ENCODE measurements around the gene ITPRIP.

DNA sequence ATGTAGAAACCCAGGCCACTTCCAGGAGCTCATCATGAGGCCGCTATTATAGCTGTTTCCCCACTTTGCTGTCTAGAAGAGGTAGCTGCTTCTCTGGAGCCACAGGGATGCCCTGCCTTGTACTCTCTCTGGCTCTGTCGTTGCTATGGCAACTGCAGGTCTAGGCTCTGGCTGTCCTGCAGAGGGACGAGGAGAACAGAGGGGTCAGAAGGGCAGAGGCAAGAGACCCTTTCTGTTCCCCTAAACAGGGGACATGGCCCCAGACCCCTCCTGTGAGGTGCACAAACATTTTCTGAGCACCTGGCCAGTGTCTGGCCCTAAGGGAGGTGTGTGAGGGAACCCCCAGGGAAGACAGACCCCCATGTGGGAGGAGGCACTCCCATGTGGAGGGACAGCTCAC lies 31.4 kb downstream of the ITPRIP start:
- TF ChIP-seq, protein P1, sequence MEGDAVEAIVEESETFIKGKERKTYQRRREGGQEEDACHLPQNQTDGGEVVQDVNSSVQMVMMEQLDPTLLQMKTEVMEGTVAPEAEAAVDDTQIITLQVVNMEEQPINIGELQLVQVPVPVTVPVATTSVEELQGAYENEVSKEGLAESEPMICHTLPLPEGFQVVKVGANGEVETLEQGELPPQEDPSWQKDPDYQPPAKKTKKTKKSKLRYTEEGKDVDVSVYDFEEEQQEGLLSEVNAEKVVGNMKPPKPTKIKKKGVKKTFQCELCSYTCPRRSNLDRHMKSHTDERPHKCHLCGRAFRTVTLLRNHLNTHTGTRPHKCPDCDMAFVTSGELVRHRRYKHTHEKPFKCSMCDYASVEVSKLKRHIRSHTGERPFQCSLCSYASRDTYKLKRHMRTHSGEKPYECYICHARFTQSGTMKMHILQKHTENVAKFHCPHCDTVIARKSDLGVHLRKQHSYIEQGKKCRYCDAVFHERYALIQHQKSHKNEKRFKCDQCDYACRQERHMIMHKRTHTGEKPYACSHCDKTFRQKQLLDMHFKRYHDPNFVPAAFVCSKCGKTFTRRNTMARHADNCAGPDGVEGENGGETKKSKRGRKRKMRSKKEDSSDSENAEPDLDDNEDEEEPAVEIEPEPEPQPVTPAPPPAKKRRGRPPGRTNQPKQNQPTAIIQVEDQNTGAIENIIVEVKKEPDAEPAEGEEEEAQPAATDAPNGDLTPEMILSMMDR (IDR thresholded peaks at IDR 0.05 in 2 of 3, conservative IDR thresholded peaks at IDR 0.05 in 1 of 3; ENCODE audit: borderline replicate concordance in 1 of 3, insufficient read depth in 1 of 3, low read depth in 2 of 3, low read length in 2 of 3), result no peak
- TF ChIP-seq EZH2 (IDR thresholded peaks at IDR 0.05) (no peak), REST (IDR thresholded peaks at IDR 0.05; ENCODE audit: low read depth) (no peak)

Measured in HCT116 (cell line).